ENCODE measurements around the gene RIN1. TPM values are rescaled to one million over a fixed set of nuclear protein-coding genes. Genes with fewer than 3 reads are reported as not detected.

The RIN1 gene
- total and polyA plus RNA-seq, 9 of the 15 experiments (the other 6 are each of a cell fraction or from before 2014, with no cell fraction given), result 0.01 to 1.2 (median 0.45) TPM; not detected in 1

DNA sequence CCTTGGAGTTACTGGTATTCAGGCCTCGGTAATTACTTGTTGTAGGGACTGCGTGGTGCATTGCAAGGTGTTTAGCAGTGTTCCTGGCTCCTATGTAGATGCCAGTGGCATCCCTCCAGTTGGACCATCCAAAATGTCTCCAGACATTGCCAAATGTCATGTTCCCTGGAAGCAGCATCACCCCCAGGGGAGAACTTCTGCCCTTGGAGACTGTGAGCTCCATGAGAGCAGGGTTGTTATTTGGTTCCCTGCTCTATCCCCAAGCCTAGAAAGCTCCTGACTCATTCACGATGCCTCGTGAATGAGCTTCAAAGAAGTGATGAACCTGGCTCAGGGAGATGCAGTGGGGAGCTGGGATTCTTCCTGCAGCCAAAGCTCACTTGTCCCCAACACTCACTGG is 14.6 kb downstream of the RIN1 start:
- no peaks in the 10 kb centered on the region for H4K20me1 ChIP-seq (replicated peaks; ENCODE audit: control insufficient read depth, insufficient read depth, low read length)
- DNase-seq (ENCODE audit: extremely low read depth in 1 of 4, low spot score in 3 of 4) (no peak), ATAC-seq (no peak), FAIRE-seq (no peak)
- no peaks in the 10 kb centered on the region for H3K27me3 ChIP-seq (ENCODE audit: control insufficient read depth in 2 of 2, insufficient read depth in 2 of 2, low read length in 2 of 2)
- no peak overlapping the region for H2AFZ ChIP-seq (ENCODE audit: low read depth, low read length)
- H3K79me2 ChIP-seq (ENCODE audit: control insufficient read depth, insufficient read depth, low read length), result no peaks in the 10 kb centered on the region
- BruUV-seq (replicated peaks), result no TSS peak
- WGBS (ENCODE audit: insufficient coverage, low coverage, missing lambda C conversion rate), result 27% methylated on average over 4 of the region's 4 CpGs
- no peaks in the 10 kb centered on the region for H3K9me3 ChIP-seq (replicated peaks; ENCODE audit: control insufficient read depth, insufficient read depth, low read depth, low read length)
- H3K27ac ChIP-seq (ENCODE audit: extremely low read depth, low read depth, low read length), result no peak overlapping the region
- intact Hi-C loops (cut with micrococcal nuclease), result no loop called here
- CTCF ChIA-PET (ENCODE audit: low intra/inter-chr PET ratio), result interaction anchor here (0.6 to 1.5 kb wide), 2 partner anchors 10 to 98 kb away, joined by 5 to 16 read pairs; no protein-coding TSS in a partner anchor
- POLR2A ChIA-PET, result interaction anchor here (1.4 kb wide), 1 partner anchor 8 kb away, joined by 9 read pairs; no protein-coding TSS in a partner anchor
- no peak overlapping the region for H3K9ac ChIP-seq (ENCODE audit: insufficient read depth in 1 of 2, low read depth in 2 of 2, low read length in 2 of 2)
- H3K36me3 ChIP-seq (ENCODE audit: control insufficient read depth, insufficient read depth, low read length), result no peaks in the 10 kb centered on the region
- no peak overlapping the region for H3K4me3 ChIP-seq
- in situ Hi-C loops (cut with MboI), result no loop called here
- peaks cover 0 to 46% of the 10 kb centered on the region in 2 experiments; a peak in 3 of 5 replicates for H3K4me1 ChIP-seq (replicated peaks in 1 of 2; ENCODE audit: control insufficient read depth in 2 of 2, insufficient read depth in 2 of 2, low read length in 2 of 2)
- H3K9me1 ChIP-seq (ENCODE audit: control insufficient read depth, insufficient read depth, low read length), result peaks cover 2% of the 10 kb centered on the region
- H3K4me2 ChIP-seq (ENCODE audit: insufficient read depth, low read length), result no peak overlapping the region
- no peak for TF ChIP-seq ZBTB5 (IDR thresholded peaks at IDR 0.05)
- TF ChIP-seq DIDO1 (tag; IDR thresholded peaks at IDR 0.05; ENCODE audit: low read depth), result no peak
- no peak for TF ChIP-seq ZNF140 (CRISPR knock-in tag; IDR thresholded peaks at IDR 0.05)
- TF ChIP-seq RFX1 (IDR thresholded peaks at IDR 0.05), result no peak
- TF ChIP-seq ZNF830 (CRISPR knock-in tag; IDR thresholded peaks at IDR 0.05), result no peak
- no peak for TF ChIP-seq NR2F6 (CRISPR knock-in tag; IDR thresholded peaks at IDR 0.05)
- TF ChIP-seq SRSF3 (IDR thresholded peaks at IDR 0.05; ENCODE audit: insufficient read depth, low read length), result no peak
- TF ChIP-seq HNRNPUL1 (IDR thresholded peaks at IDR 0.05; ENCODE audit: low read length), result no peak
- no peak for TF ChIP-seq VEZF1 (CRISPR knock-in tag; IDR thresholded peaks at IDR 0.05)
- no peak for TF ChIP-seq RBFOX2 (IDR thresholded peaks at IDR 0.05; ENCODE audit: low read depth, low read length)
- TF ChIP-seq, protein P1, sequence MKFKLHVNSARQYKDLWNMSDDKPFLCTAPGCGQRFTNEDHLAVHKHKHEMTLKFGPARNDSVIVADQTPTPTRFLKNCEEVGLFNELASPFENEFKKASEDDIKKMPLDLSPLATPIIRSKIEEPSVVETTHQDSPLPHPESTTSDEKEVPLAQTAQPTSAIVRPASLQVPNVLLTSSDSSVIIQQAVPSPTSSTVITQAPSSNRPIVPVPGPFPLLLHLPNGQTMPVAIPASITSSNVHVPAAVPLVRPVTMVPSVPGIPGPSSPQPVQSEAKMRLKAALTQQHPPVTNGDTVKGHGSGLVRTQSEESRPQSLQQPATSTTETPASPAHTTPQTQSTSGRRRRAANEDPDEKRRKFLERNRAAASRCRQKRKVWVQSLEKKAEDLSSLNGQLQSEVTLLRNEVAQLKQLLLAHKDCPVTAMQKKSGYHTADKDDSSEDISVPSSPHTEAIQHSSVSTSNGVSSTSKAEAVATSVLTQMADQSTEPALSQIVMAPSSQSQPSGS (CRISPR knock-in tag; IDR thresholded peaks at IDR 0.05), result no peak
- TF ChIP-seq, protein P2, sequence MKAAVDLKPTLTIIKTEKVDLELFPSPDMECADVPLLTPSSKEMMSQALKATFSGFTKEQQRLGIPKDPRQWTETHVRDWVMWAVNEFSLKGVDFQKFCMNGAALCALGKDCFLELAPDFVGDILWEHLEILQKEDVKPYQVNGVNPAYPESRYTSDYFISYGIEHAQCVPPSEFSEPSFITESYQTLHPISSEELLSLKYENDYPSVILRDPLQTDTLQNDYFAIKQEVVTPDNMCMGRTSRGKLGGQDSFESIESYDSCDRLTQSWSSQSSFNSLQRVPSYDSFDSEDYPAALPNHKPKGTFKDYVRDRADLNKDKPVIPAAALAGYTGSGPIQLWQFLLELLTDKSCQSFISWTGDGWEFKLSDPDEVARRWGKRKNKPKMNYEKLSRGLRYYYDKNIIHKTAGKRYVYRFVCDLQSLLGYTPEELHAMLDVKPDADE (conservative IDR thresholded peaks at IDR 0.05; ENCODE audit: control insufficient read depth, low read depth, low read length), result no peak
- TF ChIP-seq, protein P3, sequence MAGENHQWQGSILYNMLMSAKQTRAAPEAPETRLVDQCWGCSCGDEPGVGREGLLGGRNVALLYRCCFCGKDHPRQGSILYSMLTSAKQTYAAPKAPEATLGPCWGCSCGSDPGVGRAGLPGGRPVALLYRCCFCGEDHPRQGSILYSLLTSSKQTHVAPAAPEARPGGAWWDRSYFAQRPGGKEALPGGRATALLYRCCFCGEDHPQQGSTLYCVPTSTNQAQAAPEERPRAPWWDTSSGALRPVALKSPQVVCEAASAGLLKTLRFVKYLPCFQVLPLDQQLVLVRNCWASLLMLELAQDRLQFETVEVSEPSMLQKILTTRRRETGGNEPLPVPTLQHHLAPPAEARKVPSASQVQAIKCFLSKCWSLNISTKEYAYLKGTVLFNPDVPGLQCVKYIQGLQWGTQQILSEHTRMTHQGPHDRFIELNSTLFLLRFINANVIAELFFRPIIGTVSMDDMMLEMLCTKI (IDR thresholded peaks at IDR 0.05; ENCODE audit: partially characterized antibody), result no peak
- no peak for TF ChIP-seq ELF1 (tag; IDR thresholded peaks at IDR 0.05)
- no peak for TF ChIP-seq SMC3 (conservative IDR thresholded peaks at IDR 0.05; ENCODE audit: insufficient read depth, low read depth, low read length)

Measured in K562 (cell line).